Peyer's patch (tissue), 4 donors: Measurements from ENCODE around the gene PTPRE.

Source experiments
- CTCF ChIP-seq, 6 experiments: fragments of 450-650 bp in 4 of 6; fragments of 200-600 bp in 2 of 6; sonication (generic) in 1 of 6; IDR thresholded peaks; one replicate each; pipeline ENCODE4 v1.5.1; 2017 to 2019; ENCODE audit warnings: antibody characterized with exemption in 6 of 6, mild to moderate bottlenecking in 3 of 6, moderate library complexity in 1 of 6
- POLR2A ChIP-seq, 2 donors: fragments of 450-650 bp; IDR thresholded peaks; one replicate each; pipeline ENCODE4 v1.5.1; 2017; ENCODE audit warnings: antibody characterized with exemption in 2 of 2, mild to moderate bottlenecking in 2 of 2, moderate library complexity in 2 of 2

- TF ChIP-seq CTCF (IDR thresholded peaks at IDR 0.05) (no peak), POLR2A (IDR thresholded peaks at IDR 0.05) (no peak)
These were observed 135.3 kb downstream of the PTPRE start for GRCh38 chr10:128042131-128042610.
